Astrocyte (in vitro differentiated cells and primary cell): ENCODE measurements around the gene WWTR1.

Experiments used
- CTCF ChIP-seq: IDR thresholded peaks from 2 replicates; pipeline ENCODE4 v1.5.1; 2011; ENCODE audit warnings: low read depth, mild to moderate bottlenecking, inconsistent platforms, low read length, moderate library complexity; ENCODE audit not compliant: insufficient read depth
- EZH2 ChIP-seq: IDR thresholded peaks from 2 replicates; pipeline ENCODE4 v1.6.1; 2012; ENCODE audit warnings: mild to moderate bottlenecking, low read length, inconsistent platforms; ENCODE audit not compliant: insufficient read depth

- TF ChIP-seq CTCF (no peak), EZH2 (no peak)
Measured at GRCh38 chr3:149657321-149657925, 402 bp downstream of the WWTR1 start.
